ENCODE results near the gene IQCE.

DNA sequence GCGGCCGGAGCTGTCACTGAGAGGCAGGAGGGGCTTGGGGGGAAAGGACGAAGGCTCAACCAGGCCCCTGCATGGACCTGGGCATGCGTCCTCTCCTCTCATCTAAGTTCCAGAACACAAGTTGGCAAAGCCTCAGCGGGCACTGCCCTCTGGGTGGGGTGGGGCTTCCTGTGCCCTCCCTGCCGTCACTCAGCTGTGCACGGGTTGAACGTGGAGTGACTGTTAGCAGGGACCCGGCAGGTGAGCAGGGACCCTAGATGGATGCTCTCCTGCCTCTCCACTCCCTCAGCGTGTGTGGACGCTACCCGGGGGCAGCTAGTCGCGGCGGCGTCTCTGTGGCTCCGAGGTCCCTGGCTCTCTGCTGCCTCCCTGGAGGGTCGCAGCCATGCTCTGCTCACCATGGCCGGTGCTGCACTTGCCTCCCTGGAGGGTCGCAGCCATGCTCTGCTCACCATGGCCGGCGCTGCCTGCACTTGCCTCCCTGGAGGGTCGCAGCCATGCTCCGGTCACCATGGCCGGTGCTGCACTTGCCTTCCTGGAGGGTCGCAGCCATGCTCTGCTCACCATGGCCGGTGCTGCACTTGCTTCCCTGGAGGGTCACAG is 36.6 kb downstream of the IQCE start:
- TF ChIP-seq, protein P1, sequence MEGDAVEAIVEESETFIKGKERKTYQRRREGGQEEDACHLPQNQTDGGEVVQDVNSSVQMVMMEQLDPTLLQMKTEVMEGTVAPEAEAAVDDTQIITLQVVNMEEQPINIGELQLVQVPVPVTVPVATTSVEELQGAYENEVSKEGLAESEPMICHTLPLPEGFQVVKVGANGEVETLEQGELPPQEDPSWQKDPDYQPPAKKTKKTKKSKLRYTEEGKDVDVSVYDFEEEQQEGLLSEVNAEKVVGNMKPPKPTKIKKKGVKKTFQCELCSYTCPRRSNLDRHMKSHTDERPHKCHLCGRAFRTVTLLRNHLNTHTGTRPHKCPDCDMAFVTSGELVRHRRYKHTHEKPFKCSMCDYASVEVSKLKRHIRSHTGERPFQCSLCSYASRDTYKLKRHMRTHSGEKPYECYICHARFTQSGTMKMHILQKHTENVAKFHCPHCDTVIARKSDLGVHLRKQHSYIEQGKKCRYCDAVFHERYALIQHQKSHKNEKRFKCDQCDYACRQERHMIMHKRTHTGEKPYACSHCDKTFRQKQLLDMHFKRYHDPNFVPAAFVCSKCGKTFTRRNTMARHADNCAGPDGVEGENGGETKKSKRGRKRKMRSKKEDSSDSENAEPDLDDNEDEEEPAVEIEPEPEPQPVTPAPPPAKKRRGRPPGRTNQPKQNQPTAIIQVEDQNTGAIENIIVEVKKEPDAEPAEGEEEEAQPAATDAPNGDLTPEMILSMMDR (IDR thresholded peaks at IDR 0.05) = no peak
- TF ChIP-seq POLR2AphosphoS5 (IDR thresholded peaks at IDR 0.05; ENCODE audit: low read depth, low read length) = no peak
- TF ChIP-seq, protein P2, sequence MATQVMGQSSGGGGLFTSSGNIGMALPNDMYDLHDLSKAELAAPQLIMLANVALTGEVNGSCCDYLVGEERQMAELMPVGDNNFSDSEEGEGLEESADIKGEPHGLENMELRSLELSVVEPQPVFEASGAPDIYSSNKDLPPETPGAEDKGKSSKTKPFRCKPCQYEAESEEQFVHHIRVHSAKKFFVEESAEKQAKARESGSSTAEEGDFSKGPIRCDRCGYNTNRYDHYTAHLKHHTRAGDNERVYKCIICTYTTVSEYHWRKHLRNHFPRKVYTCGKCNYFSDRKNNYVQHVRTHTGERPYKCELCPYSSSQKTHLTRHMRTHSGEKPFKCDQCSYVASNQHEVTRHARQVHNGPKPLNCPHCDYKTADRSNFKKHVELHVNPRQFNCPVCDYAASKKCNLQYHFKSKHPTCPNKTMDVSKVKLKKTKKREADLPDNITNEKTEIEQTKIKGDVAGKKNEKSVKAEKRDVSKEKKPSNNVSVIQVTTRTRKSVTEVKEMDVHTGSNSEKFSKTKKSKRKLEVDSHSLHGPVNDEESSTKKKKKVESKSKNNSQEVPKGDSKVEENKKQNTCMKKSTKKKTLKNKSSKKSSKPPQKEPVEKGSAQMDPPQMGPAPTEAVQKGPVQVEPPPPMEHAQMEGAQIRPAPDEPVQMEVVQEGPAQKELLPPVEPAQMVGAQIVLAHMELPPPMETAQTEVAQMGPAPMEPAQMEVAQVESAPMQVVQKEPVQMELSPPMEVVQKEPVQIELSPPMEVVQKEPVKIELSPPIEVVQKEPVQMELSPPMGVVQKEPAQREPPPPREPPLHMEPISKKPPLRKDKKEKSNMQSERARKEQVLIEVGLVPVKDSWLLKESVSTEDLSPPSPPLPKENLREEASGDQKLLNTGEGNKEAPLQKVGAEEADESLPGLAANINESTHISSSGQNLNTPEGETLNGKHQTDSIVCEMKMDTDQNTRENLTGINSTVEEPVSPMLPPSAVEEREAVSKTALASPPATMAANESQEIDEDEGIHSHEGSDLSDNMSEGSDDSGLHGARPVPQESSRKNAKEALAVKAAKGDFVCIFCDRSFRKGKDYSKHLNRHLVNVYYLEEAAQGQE (IDR thresholded peaks at IDR 0.05; ENCODE audit: insufficient read depth in 1 of 2, low read depth in 2 of 2, low read length in 1 of 2) = no peak
- no peak for TF ChIP-seq SIN3A (IDR thresholded peaks at IDR 0.05; ENCODE audit: borderline replicate concordance, insufficient read depth, low read depth, low read length)
